HG03457 (cell line): Measurements from ENCODE around the gene SANBR.

Source experiments
- ATAC-seq: cut with Tn5 transposase; IDR thresholded peaks from one replicate; pipeline ENCODE4 v1.9.1; 2021; ENCODE audit warnings: moderate number of reproducible peaks; ENCODE audit not compliant: unreplicated experiment

The SANBR gene

GRCh38 chr2:61089797-61090196, 24.1 kb downstream of the SANBR start:
- ATAC-seq, result no peak

GRCh38 chr2:61090386-61090921, 24.8 kb downstream of the SANBR start:
- ATAC-seq, result no peak

- ATAC-seq, result no peak
These were observed 25.8 kb downstream of the SANBR start for GRCh38 chr2:61091485-61091884.

- ATAC-seq, result no peak
These were observed 30.8 kb downstream of the SANBR start for GRCh38 chr2:61096438-61096837.

DNA sequence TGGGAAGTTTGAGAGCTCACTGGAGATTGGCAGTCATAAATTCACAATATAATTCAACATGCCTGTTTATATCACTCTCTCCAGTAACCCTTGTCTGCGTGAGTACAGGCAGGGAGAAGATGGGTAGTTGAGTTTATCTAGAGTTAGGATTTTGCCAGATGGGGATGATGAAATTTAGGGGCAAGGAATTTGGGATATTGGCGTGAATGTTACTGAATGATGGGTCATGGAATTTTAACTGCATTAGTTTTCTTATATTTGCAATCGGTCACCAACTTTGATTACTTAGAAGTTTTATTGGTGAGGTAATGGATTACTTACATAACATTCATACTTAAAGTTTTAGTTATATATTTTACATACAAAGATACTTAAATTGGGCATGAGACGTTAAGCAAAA, 35.1 kb downstream of the SANBR start:
- ATAC-seq, result no peak

DNA sequence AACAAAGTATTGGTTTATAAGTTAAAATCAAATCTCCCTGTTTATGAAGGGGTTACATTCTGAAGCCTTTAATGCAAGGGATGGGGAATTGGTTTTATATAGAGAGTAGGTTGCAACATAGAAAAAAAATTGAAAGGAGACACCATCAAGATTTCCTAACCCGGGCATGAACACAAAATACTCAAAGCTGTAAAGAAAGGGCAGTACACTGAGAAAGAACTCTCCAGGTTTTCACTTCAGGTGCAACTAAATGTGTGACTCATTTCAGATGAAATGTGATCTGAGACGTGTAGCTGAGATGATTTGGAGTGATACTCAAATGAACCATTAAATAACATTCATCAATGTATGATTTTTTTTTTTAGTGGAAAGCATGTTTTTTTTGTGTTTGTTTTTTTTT, 43.6 kb downstream of the SANBR start:
- no peak for ATAC-seq

DNA sequence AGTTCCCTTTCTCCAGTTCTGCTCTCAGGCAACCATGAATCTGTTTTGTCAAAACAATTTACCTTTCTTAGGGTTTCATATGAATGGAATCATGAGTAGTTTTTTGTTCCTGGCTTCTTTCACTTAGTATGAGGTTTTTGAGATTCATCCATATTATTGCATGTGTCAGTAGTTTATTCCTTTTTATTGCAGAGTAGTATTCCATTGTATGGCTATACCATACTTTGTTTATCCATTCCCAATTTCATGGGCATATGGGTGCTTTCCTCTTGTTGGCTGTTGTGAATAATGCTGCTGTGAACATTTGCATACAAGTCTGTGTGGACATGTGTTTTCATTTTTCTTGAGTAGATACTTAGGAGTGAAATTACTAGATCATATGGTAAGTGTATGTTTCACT, 46.0 kb downstream of the SANBR start:
- ATAC-seq, result no peak

DNA sequence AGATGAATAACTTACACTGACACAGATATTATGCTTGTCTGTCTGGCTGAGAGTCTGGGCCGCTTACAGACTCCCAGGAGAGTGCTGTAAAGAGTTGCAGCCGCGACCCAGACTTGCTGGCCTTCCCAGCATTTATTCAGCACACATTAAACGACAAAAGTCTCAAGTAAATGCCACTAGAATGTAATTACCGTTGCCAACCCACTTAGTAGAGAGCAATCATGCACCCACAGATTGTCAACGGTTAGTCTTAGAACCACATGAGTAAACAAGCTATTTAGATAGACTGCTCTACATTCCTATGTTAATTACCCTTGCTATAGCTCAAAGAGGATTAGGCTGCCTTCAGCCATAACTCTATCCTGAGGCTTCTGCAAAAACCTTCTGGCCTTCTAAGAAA, 48.5 kb downstream of the SANBR start:
- no peak for ATAC-seq
